Activated B cell treated with CpG ODN at 0.5 μM for 24 hours (primary cell): Measurements from ENCODE around the gene ZBTB25. TPM values are rescaled to one million over a fixed set of nuclear protein-coding genes. Genes with fewer than 3 reads are reported as not detected.

Experiments used
- ATAC-seq: fragments of 200-7000 bp; cut with Tn5 transposase; one replicate; pipeline ENCODE4 v1.10.0; 2021; ENCODE audit warnings: low read depth, mild to moderate bottlenecking, moderate library complexity
- CTCF ChIA-PET: fragments of 350-600 bp; sonication (Branson Sonifier 250); formaldehyde crosslinking; loops from one replicate; lab custom pipeline; 2021; ENCODE audit warnings: antibody characterized with exemption; lab: Charles Lee
- POLR2A ChIA-PET: fragments of 350-600 bp; sonication (Branson Sonifier 250); formaldehyde crosslinking; loops from one replicate; lab custom pipeline; 2021; ENCODE audit warnings: antibody characterized with exemption; lab: Charles Lee
- DNase-seq: peaks from one replicate; pipeline ENCODE4 v3.0.0; 2022
- H3K27ac Mint-ChIP-seq: one replicate; pipeline ENCODE4 v1.8.0; 2020; ENCODE audit warnings: mixed read lengths
- H3K27me3 Mint-ChIP-seq: one replicate; pipeline ENCODE4 v1.8.0; 2021; ENCODE audit warnings: mixed read lengths
- H3K36me3 Mint-ChIP-seq: one replicate; pipeline ENCODE4 v1.8.0; 2021; ENCODE audit warnings: low read depth, mixed read lengths
- H3K4me1 Mint-ChIP-seq: one replicate; pipeline ENCODE4 v1.8.0; 2021; ENCODE audit warnings: mixed read lengths
- H3K4me3 Mint-ChIP-seq: one replicate; pipeline ENCODE4 v1.8.0; 2020; ENCODE audit warnings: mild to moderate bottlenecking, mixed read lengths
- H3K9me3 Mint-ChIP-seq: one replicate; pipeline ENCODE4 v1.8.0; 2020; ENCODE audit warnings: mixed read lengths
- intact Hi-C: fragments of 100-400 bp; cut with micrococcal nuclease; formaldehyde crosslinking; loops from one replicate; pipeline ENCODE4 v1.15.1; 2024
- total RNA-seq: library from RNA; stranded (reverse); gene quantifications from 2 replicates; pipeline ENCODE4 v1.2.3, GENCODE V29; 2022
- TF ChIP-seq, protein P1 (sequence below): fragments of 200-600 bp; IDR thresholded peaks from one replicate; pipeline ENCODE4 v1.8.0; 2022; ENCODE audit warnings: antibody characterized with exemption, mild to moderate bottlenecking

ZBTB25 gene
- total RNA-seq, 1 donor from 2014 or later: 29.1 TPM

DNA sequence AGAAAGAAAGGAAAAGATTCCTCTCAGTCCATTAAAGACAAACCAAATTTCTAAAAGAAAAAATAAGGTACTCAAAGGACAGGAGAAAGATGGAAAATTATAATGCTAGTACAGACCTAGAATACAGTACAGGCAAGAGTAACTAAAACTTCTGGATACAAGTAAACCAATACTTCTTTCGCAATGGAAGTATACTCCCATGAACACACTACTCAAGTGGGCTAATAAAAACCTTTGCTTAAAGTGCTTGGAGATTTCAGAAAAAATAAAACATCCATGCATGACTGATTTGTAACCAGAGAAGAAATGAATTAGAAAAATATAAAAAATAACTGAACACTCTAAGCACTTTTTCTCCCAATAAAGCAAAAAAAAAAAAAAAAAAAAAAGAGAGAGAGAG lies 3.5 kb downstream of the ZBTB25 start:
- Mint-ChIP-seq H3K9me3 (no peaks in the 10 kb centered on the region), H3K36me3 (peaks cover 29% of the 10 kb centered on the region), H3K4me3 (peak overlapping the region; percentile 25), H3K27me3 (no peaks in the 10 kb centered on the region), H3K27ac (peak overlapping the region; percentile 99), H3K4me1 (peaks cover 43% of the 10 kb centered on the region)
- ChIA-PET POLR2A (interaction anchor here (2.2 kb wide), 1 partner anchor 112 kb away, joined by 6 read pairs; the partner anchor contains the start of gene MTHFD1), CTCF (interaction anchor here (3.3 kb wide), 1 partner anchor 11 kb away, joined by 32 read pairs; no protein-coding TSS in a partner anchor)
- intact Hi-C loops: loop anchor here (5.0 to 10.0 kb wide), 5 partner anchors 485 to 1025 kb away; partner anchors contain the start of genes FNTB, SGPP1 and SYNE2
- TF ChIP-seq, protein P1, sequence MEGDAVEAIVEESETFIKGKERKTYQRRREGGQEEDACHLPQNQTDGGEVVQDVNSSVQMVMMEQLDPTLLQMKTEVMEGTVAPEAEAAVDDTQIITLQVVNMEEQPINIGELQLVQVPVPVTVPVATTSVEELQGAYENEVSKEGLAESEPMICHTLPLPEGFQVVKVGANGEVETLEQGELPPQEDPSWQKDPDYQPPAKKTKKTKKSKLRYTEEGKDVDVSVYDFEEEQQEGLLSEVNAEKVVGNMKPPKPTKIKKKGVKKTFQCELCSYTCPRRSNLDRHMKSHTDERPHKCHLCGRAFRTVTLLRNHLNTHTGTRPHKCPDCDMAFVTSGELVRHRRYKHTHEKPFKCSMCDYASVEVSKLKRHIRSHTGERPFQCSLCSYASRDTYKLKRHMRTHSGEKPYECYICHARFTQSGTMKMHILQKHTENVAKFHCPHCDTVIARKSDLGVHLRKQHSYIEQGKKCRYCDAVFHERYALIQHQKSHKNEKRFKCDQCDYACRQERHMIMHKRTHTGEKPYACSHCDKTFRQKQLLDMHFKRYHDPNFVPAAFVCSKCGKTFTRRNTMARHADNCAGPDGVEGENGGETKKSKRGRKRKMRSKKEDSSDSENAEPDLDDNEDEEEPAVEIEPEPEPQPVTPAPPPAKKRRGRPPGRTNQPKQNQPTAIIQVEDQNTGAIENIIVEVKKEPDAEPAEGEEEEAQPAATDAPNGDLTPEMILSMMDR: no peak
- DNase-seq: no peak
- ATAC-seq: no peak

DNA sequence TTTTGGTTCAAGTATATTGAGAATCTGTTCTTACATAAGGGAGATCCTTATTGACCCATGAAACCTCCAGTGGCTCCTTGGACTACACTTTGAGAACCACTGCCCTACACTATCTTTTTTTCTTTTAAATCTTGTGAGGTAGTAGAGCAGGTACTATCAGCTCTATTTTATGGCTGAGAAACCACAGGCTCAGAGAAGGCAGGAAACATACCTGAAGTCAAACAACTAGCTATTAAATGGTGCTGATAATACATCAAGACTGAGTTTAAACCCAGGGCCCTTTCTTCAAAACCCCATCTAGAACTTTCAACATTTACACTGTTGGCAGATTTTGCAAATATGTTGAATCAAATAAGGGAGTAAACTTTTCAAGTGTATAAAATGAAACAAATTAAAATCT lies 6.9 kb downstream of the ZBTB25 start:
- ATAC-seq (no peak), DNase-seq (no peak)
- ChIA-PET POLR2A (no interaction called here), CTCF (interaction anchor here (0.7 to 2.1 kb wide), 3 partner anchors 14 to 67 kb away, joined by 3 to 11 read pairs (median 7); no protein-coding TSS in a partner anchor)
- TF ChIP-seq, protein P1: no peak
- Mint-ChIP-seq H3K4me3 (no peak overlapping the region), H3K4me1 (peaks cover 36% of the 10 kb centered on the region), H3K27ac (no peak overlapping the region), H3K36me3 (peaks cover 38% of the 10 kb centered on the region), H3K9me3 (no peaks in the 10 kb centered on the region), H3K27me3 (no peaks in the 10 kb centered on the region)
- intact Hi-C loops: no loop called here

DNA sequence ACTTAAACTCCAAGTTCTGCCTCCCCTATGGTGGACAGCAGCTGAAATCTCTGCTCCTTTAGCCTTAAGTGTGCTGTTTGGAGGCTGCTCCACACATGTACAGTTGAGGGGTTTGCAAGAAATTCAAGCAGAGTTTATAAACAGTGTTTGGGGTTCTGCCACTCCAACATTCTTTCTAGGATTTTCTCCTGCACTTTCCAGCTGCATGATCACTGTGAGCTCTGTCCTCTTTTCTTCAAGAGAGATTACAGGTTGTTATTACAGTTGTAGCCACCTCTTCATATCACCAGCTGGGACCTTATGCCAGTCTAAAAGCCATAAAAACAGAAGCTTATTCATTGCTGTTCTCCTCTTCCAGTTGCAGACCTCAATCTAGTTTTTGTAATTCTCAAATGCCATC lies 8.4 kb downstream of the ZBTB25 start:
- H3K4me1 Mint-ChIP-seq: peaks cover 29% of the 10 kb centered on the region
- H3K9me3 Mint-ChIP-seq: no peaks in the 10 kb centered on the region

DNA sequence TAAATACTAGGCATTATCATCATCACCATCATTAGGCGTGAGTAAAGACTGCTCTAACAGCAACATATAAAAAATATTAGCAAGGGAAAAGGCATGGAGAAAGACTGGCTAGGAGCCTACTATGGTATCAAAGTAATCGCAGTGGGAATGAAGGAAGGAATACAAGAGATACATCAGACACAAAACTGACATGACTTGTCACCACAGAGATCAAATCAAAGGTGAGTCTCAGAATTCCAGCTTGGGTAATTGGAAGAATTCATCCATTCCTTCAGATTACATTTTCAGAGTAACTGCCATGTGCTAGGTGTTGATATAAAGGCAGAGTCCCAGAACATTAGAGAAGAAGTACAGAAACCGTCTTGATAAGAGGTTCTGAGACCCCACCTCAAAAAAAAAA lies 10.2 kb downstream of the ZBTB25 start:
- H3K36me3 Mint-ChIP-seq: peaks cover 61% of the 10 kb centered on the region
- no peak overlapping the region for H3K4me3 Mint-ChIP-seq
- no peaks in the 10 kb centered on the region for H3K27me3 Mint-ChIP-seq
- ChIA-PET CTCF (interaction anchor here (2.6 kb wide), 1 partner anchor 16 kb away, joined by 8 read pairs; no protein-coding TSS in a partner anchor), POLR2A (interaction anchor here (0.7 to 1.4 kb wide), 2 partner anchors 10 to 17 kb away, joined by 3 to 5 read pairs; partner anchors contain the start of gene ZBTB25)
- TF ChIP-seq, protein P1: no peak
- H3K27ac Mint-ChIP-seq: no peak overlapping the region
- DNase-seq (no peak), ATAC-seq (no peak)
- no peaks in the 10 kb centered on the region for H3K9me3 Mint-ChIP-seq
- intact Hi-C loops: no loop called here
- peaks cover 21% of the 10 kb centered on the region for H3K4me1 Mint-ChIP-seq

More for the DNA sequence above, 8.4 kb downstream of the ZBTB25 start:
- DNase-seq (no peak), ATAC-seq (no peak)
- ChIA-PET POLR2A (interaction anchor here (0.6 kb wide), 1 partner anchor 613 kb away, joined by 5 read pairs; no protein-coding TSS in a partner anchor), CTCF (interaction anchor here (0.6 kb wide), 1 partner anchor 16 kb away, joined by 3 read pairs; no protein-coding TSS in a partner anchor)
- H3K27me3 Mint-ChIP-seq: no peaks in the 10 kb centered on the region
- no peak overlapping the region for H3K4me3 Mint-ChIP-seq
- TF ChIP-seq, protein P1: no peak
- intact Hi-C loops: no loop called here
- H3K36me3 Mint-ChIP-seq: peaks cover 54% of the 10 kb centered on the region
- no peak overlapping the region for H3K27ac Mint-ChIP-seq

DNA sequence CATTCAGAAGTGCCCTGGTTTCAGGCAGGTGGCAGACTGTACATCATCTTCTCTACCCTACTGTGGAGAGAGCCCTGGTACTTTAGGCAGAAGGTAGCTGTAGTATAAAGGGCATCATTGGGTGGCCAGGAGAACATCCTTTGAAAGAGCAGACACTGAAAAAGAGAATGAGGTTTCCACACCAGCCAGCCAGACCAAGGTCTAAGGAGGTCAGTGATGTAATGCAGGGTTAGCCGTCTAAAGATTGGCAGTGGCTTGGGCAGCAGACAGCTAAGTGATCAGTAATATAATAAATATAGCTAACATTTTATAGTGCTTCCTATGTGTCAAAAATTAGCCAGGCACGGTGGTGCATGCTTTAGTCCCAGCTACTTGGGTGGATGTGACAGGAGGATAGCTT lies 12.0 kb downstream of the ZBTB25 start:
- no peak for DNase-seq
- intact Hi-C loops: no loop called here
- Mint-ChIP-seq H3K27ac (no peak overlapping the region), H3K9me3 (no peaks in the 10 kb centered on the region), H3K4me3 (no peak overlapping the region), H3K36me3 (peaks cover 69% of the 10 kb centered on the region), H3K27me3 (no peaks in the 10 kb centered on the region), H3K4me1 (peaks cover 19% of the 10 kb centered on the region)
- ATAC-seq: no peak
- ChIA-PET CTCF (interaction anchor here (1.1 to 1.9 kb wide), 3 partner anchors 10 to 19 kb away, joined by 3 to 7 read pairs (median 6); no protein-coding TSS in a partner anchor), POLR2A (interaction anchor here (0.6 to 1.6 kb wide), 3 partner anchors 9 to 19 kb away, joined by 3 to 9 read pairs (median 4); no protein-coding TSS in a partner anchor)
- TF ChIP-seq, protein P1: no peak
